NB4 (cell line): ENCODE measurements around the gene FANCC.

Source experiments
- MYC ChIP-seq: IDR thresholded peaks from 2 replicates; pipeline ENCODE4 v1.6.1; 2011; ENCODE audit warnings: low read depth, low read length
- POLR2A ChIP-seq: IDR thresholded peaks from 2 replicates; pipeline ENCODE4 v1.6.1; 2011; ENCODE audit warnings: mild to moderate bottlenecking; ENCODE audit not compliant: insufficient read length; ENCODE audit errors: extremely low read depth

DNA sequence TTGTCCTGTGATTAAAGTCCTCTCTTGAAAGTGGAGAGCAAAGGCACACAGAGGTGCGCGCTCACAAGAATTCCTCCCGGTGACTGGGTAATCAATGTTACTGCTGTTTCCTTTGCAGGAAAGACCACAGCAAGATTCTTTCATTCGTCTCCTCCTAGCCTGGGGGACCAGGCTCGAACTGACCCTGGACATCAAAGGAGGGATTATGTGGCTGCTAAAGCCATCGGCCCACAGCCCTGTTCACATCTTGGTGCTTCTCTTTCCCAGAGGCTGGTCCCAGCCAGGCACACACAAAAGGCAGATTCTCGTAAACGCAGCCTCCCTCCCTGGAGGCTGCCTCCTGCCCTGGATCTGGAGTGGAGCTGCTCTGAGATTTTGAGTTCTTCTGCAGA, 230.9 kb downstream of the FANCC start:
- TF ChIP-seq POLR2A = no peak
- TF ChIP-seq MYC = no peak
